HL-60/S4 treated with phorbol 12-myristate 13-acetate at 8.2 ng/mL for 4 days and 3 days (cell line): Measurements from ENCODE around the gene B3GNT3.

Experiments used
- in situ Hi-C: fragments of 300-500 bp; cut with MboI; formaldehyde crosslinking; loops from 2 replicates; pipeline ENCODE4 v1.15.0; 2022; ENCODE audit warnings: low sequenced_read_pairs

Gene B3GNT3, protein sequence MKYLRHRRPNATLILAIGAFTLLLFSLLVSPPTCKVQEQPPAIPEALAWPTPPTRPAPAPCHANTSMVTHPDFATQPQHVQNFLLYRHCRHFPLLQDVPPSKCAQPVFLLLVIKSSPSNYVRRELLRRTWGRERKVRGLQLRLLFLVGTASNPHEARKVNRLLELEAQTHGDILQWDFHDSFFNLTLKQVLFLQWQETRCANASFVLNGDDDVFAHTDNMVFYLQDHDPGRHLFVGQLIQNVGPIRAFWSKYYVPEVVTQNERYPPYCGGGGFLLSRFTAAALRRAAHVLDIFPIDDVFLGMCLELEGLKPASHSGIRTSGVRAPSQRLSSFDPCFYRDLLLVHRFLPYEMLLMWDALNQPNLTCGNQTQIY

DNA sequence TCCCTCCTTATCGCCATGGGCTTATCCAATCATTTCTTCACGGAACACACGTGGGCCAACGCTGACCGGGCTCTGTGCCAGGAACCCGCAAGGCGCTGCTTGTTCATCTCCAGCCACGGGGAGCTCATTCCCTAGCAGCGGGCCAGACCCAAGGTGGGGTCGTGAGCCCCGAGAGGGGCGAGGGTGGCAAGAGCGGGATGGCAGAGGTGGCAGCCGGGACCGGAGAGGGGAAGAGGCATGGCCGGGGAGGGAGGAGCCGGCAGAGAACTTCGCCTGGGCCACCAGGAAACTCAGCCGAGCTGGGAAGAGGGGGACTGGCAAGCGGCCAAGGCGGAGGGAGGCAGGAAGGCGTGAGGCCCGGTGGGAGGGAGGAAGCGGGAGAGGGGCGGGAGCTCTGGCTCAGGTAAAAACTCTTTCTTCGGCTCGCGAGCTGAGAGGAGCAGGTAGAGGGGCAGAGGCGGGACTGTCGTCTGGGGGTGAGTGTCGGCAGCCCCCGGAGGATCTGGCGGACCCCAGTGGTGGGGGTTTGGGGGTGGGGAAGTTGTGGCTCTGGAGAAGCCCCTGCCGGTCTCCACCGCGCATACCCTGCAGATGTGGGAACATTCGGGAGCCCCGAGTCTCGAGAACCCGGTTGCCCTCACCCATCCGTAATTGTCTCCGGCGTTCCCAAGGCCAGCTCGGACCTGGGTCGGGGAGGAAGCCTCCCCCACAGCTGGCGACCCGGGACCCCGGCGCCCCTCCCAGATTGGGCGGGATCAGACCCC is at the start of gene B3GNT3:
Gene B3GNT3 (plus strand): TSS at position 408 of the 764 bp plus-strand sequence. CDS start 12,670 bp downstream, outside the sequence.
- in situ Hi-C loops: no loop called here

DNA sequence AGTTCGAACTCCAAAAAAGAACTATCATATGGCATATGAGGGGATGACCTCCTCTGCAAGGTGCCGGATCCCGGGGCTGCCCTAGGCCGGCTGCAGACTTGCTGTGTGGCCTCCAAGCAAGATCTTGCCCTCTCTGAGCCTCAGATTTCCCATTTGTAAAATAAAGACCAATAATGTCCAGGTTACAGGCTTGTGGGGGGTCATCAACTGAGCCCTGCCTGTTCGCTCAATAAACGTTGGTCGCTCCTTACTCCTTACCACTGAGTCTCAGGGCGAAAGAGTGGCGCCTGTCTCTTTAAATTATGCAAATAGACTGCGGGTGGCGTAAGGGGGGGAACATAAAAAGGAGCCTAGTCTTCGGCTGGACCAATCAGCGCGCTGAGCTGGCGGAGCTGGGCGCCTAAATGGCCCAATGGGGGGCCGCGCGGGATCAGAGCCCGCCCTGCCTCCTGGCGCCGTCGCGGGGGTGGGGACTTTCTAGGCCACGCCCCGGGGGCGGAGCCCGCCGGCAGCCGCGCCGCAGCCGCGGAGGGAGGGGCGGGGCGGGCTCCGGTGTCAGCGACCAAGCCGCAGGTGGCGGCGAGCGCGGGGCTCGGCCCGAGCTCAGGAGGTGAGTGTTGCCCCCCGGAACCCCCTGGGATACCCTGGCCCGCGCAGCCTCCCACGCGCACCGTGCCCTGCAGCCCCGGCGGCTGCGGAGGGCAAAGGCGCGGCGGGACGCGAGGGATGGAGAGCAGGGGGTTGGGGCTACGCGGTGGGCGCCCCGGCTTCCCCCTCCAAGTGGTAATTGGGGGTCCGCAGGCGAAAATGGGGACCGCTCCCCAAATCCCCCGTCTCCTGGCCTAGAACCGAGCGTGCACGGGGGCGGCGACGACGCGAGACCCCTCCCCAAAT is 47.5 kb upstream of the B3GNT3 start:
- in situ Hi-C loops: no loop called here

DNA sequence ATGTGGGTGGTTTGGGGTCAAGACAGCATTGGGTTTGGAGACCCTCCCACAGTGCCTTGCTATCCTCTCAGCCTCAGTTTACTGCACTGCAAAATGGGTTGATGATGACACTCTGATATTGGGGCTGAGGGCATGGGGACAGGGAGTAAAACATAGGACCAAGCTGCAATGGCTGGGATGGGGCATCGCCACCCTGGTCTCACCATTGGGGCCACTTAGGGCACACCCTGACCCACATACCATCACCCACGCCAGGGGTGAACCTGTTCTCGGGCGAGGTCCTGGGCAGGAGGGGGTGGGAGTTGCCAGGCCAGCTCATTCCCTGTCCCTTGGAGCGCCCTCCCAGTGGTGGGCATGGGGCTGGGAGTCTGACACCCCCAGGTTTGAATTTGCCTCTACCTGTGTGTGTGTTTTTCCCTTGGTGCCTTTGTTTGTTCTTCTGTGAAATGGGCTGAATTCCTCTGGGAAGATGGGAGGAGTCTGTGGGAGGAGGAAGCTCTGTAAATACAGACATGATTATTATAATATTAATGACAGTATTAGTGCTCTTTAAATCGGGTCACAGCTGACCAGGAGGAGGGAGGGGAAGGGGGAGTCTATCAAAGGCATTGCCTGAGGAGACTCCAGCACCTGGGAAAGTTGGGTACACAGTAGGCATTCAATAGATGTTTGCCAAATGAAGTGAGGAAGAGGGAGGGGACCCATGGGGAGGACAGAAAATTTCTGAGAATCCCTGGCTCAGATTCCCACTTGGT is 45.9 kb upstream of the B3GNT3 start:
- in situ Hi-C loops: no loop called here

DNA sequence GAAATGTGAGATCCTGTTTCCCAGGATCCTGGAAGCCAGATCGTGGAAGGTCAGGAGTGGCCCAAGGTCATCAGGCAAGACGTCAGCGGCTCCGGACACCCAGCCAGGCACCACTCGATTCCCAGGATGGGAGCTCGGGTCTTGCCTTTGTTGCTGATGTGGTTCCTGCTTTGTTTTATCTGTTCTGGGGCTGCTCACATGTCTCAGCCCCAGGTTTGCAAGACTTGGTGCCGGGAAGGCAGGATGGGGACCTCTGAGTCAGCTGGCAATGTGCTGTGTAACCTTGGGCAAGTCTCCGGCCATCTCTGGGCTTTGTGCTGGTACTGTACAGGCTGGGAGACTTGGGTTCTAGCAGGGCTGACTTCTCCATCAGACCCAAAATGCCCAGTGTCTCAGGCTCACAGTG is 45.0 kb upstream of the B3GNT3 start:
- in situ Hi-C loops: no loop called here

DNA sequence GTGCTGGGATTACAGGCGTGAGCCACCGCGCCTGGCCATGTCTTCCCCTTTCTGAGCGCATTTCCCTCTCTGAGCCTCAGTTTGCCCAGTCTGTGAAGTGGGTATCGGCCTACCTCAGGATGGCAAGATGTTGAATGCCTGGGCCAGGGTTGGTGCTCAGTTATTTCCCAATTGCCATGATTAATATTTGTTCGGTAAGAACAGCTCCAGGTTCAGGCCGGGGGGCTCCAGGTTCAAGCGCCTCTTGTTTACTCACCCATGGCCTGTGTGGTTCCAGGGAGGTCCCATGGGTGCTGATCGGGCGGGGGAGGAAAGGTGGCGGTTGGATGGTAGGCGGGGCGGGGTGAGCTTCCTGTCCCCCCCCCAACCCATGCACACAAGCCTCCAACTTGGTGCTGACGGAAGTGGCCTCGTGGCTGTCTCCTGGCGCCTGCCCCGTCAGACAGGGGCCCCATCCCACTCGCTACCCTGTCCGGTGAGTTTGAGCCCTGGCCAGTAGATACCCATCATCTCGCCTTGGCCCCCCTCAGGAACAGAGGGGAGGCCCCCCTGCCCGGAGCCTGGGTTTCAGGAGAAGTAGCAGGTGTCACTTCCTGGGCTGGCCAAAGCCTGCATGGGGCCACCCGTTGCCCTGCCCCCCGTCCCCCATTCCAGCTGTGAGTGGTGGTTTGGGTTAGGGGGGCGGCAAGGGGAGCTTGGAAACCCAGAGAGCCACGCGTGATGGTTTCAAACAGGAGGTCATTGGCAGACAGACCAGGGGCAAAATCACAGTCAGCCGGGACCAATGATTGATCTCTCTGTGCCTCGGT is 43.6 kb upstream of the B3GNT3 start, which contains the start of gene FCHO1:
Gene FCHO1 (plus strand): TSS at position 375 of the 809 bp plus-strand sequence. CDS start 3,688 bp downstream, outside the sequence.
- in situ Hi-C loops: no loop called here

DNA sequence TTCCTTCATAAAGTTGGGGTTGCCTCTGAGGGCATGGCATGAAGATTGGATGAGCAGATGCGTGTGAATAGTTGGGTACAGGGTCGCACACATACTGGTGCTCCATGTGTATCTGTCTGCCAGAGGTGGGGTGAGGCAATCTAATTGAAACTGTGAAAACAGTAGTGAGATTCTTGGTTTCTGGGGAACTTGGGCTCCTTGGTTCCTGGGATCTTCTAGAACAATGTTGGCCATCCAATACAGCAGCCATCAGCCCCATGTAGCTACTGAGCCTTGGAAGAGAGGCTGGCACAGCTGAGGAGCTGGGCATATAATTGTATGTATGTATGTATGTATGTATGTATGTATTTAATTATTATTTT is 43.0 kb upstream of the B3GNT3 start:
- in situ Hi-C loops: no loop called here

DNA sequence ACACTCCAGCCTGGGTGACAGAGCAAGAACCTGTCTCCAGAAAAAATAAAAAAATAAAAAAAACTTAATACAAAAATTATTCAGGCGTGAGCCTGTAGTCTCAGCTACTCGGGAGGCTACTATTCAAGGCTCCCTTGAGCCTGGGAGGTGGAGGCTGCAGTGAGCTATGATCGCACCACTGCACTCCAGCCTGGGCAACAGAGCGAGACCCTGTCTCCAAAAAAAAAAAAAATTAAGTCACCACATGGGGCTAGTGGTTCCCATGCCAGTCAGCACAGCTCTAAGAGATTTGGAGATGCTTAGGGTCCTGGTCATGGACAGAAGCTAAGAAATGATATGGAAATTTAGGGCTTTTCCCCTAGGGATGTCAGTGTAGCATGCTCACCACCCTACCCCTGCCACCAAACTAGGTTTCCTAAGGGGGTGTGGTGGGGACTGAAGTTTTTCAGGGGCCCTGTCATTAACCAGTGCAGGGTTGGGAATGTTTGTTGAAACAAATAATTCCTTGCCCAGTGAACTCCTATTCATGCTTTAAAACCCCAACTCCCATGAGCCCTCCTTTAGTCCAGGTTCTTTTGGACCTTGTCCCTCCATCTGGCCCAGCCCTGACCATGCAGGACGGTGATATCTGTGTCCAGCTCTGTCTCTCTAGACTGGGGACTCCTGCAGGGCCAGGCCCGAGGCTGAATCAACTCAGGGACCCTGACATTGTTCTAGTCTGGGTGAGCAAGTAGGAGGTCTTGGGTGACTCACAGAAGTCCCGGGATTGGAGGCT is 41.9 kb upstream of the B3GNT3 start:
- in situ Hi-C loops: no loop called here

DNA sequence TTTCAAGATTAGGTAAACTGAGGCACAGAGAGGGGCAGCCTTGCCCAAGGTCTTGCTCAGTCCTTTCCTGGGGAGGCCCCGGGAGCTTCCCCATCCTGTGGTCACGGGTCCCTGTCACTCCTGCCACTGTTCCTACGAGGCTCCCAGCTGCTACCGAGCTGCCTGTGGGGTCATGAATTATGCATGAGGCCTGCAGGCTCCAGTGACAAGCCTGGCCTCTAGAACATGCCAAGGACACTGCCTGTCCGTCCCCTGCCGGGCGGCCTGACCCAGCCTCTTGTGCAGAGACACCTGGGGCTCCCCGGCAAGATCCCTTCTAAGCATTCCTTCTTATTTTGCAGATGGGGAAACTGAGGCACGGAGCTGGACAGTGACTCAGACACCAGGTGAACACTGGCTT is 41.0 kb upstream of the B3GNT3 start:
- in situ Hi-C loops: no loop called here

DNA sequence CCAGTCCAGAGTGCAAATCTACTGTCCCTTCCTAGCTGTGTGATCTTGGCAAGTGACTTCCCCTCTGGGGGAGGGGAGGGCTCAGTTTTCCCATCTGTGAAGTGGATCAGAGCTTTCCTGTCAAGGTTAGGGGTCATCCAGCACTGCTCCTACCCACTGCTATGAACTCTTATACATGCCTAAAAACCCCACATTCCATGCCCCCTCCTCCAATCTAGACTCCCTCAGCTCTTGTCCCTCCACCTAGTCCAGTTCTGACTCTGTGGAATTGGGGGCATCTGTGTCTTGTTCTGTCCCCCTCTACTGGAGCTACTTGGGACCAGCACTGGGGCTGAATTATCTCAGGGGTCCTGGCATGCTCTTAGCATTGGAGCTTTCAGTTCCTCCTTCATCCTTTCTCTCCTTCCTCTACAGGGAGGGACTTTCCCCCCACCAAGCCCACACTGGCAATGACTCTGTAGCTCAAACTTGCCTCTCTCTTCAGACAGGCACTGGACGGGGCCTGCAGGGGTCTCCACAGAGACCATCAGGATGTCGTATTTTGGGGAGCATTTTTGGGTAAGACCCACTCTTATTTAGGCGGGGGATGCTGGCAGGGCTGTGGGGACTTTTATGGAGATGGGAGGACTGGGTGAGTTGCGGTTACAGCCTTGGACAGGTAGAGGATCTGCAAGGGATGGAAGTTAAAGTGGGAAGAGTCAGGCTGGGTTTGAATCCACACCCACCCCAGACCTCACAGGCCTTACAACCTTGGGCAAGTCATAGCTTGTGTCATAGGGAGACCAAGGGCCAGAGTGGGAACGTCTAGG is 40.1 kb upstream of the B3GNT3 start:
- in situ Hi-C loops: no loop called here

DNA sequence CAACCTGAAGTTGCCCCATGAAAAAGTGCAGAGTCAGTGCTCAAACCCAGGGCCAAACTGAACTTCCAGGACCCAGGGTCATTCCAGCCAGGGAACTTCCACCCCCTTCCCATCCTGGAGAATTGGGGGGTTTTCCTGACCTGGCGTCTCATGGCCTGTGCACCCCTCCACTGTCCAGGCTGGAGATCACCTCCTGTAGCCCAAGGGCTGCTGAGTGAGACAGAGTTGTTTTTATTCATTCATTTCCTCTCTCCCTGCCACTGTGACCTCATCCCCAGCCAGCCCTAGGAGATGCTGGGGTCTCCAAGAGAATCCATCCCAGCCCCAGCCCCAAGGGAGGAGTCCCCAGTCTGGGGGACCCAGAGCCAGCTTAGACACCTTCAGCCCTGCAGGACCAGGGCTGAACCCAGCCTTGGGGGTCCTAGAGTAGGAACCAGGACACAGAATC is 39.5 kb upstream of the B3GNT3 start:
- in situ Hi-C loops: no loop called here

DNA sequence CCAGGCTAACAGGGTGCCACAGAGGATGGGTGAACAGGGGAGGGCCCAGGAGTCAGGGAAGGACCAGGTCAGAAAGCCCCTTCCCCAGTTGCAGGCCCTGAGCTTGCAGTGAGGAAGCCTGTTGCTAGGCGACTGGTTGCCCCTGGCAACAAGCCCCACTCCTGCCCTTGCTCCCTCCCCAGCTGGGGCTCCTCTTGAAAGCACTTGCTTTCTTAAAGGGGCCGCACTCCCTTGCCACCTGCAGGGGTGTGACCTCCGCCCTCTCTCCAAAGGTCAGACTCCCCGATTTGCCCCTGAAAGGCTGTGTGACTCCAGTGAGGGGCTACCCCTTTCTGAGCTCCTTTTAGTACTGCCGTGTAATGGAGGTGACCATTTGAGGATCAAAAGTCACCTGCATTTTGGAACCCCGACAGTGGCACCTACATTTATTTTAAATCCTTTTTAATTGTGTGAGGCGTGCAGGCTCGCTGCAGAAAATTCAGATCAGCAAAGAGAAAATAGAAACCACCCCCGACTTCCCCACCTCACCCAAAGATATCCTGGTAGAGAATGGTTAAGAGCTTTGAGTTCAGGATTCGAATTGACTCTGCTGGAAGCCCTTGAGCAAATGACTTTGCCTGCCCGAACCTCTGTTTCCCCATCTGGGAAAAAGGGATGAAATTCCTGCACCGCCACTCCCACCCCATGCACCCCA is 38.8 kb upstream of the B3GNT3 start:
- in situ Hi-C loops: no loop called here

DNA sequence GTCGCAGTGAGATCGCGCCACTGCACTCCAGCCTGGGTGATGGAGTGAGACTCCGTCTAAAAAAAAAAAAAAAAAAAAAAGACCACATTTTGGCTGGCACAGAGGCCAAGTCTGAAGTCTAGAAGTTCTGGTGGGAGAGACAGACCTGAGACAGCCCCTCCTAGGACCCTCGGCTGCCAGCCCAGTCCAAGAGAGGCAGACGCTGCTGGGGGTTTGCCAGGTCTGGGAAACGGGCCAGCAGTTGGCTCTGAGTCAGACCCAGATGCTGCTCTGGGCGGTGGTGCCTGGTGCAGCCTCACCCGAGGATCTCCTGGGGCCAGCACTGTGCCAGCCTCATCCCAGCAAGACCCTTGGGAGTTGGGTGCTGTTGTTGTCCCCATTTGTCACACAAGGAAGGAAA is 37.8 kb upstream of the B3GNT3 start:
- in situ Hi-C loops: no loop called here

DNA sequence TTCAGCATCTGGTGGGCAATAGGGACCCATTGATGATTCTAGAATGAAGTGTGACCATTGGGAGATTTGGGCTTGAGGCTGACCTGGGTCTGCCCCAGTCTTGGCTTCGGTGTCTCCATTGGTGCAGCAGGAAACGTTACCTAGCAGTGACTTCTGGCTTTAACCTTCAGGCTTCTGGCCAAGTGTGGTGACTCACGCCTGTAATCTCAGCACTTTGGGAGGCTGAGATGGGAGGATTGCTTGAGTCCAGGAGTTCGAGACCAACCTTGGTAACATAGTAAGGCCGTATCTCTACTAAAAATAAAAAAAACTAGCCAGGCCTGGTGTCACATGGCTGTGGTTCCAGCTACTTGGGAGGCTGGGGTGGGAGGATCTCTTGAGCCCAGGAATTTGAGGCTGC is 36.4 kb upstream of the B3GNT3 start:
- in situ Hi-C loops: no loop called here

DNA sequence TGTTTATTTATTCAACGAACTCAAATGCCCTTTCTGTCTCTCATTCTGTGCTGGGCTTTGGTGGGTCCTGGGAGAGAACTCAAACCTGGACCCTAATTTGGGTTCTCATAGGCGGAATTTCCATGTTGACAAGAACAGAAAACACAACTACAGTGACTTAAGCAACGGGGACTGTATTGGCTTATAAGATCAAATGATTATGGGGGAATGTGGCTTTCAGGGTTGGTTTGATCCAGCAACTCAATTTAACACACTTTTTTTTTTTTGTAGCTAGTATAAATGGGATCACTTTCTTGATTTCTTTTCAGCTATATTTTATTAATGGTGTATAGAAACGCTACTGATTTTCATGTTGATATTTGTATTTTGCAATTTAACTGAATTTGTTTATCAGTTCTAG is 33.8 kb upstream of the B3GNT3 start:
- in situ Hi-C loops: no loop called here

DNA sequence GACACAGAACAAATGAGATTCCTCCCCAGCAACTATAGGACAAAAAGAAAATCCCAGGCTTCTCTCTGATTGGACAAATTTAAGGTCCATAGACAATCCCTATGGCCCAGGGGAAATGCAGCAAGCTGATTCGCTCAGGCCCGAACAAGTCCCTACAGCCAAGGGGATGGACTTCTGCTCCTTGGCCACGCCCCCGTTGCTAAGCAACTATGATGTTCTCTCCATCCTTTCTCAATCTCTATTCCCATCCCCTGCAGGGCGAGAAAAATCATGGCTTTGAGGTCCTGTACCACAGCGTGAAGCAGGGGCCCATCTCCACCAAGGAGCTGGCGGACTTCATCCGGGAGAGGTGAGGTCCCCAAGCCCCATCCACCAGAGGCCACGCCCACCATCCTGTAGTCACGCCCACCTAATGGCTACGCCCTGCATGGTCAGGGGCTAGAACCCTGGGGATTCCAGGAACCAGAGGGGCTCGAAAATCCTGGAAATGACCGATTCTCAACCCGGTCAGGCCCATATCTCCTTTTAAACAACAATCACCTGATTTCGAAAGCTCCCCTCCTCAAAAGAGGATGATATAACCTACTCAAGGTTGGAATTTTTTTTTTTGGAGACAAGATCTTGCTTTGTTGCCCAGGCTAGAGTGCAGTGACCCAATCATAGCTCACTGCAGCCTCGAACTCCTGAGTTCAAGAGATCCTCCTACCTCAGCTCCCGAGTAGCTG is 32.3 kb upstream of the B3GNT3 start:
- in situ Hi-C loops: no loop called here

DNA sequence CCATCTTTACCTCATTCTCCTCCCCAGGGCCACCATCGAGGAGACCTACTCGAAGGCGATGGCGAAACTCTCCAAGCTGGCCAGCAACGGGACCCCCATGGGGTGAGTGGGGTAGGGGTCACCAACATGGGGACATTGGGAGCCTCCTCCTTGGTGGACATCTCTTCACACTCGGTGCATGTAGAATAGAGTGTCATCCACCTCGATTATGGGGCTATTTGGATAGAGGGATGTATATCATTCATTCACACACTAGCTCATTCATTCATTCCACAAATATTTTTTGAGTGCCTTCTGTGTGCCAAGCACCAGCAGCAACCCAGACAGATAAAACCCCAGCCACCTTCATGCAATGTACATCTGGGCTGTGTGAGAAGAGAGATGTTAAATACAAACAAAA is 30.6 kb upstream of the B3GNT3 start:
- in situ Hi-C loops: no loop called here
